Gastrocnemius medialis (tissue), 4 donors: Measurements from ENCODE around the gene RNGTT. TPM values are rescaled to one million over a fixed set of nuclear protein-coding genes. Genes with fewer than 3 reads are reported as not detected.

Experiments
- ATAC-seq, 2 donors: fragments of 150-250 bp; one replicate each; pipeline ENCODE4 v1.9.1; 2016
- DNase-seq, 2 donors: peaks; one replicate each; pipeline ENCODE4 v3.0.0-alpha.2; 2019
- H3K27ac ChIP-seq, 4 donors: fragments of 200-600 bp; sonication (generic); 1 replicate in 1 of 4; 2 replicates in 3 of 4; pipeline ENCODE4 v1.5.1; 2016 to 2018; ENCODE audit warnings: mild to moderate bottlenecking in 2 of 4, moderate library complexity in 1 of 4
- H3K27me3 ChIP-seq, 3 donors: fragments of 200-600 bp; sonication (generic) in 2 of 3; 1 replicate in 1 of 3; 2 replicates in 2 of 3; pipeline versions ENCODE4 v1.5.1 to v1.6.0; 2016 to 2019; ENCODE audit warnings: mild to moderate bottlenecking in 1 of 3, moderate library complexity in 1 of 3
- H3K36me3 ChIP-seq, 2 donors: fragments of 200-600 bp; sonication (generic) in 1 of 2; one replicate each; pipeline ENCODE4 v1.5.1; 2017 to 2018
- H3K4me1 ChIP-seq, 2 donors: fragments of 200-600 bp; sonication (generic) in 1 of 2; one replicate each; pipeline ENCODE4 v1.5.1; 2016 to 2017; ENCODE audit warnings: mild to moderate bottlenecking in 2 of 2
- H3K4me3 ChIP-seq, 4 donors: fragments of 200-600 bp; sonication (generic) in 3 of 4; 1 replicate in 1 of 4; 2 replicates in 3 of 4; pipeline ENCODE4 v1.5.1; 2016 to 2019; ENCODE audit warnings: mild to moderate bottlenecking in 2 of 4
- H3K9me3 ChIP-seq, 3 donors: fragments of 200-600 bp; sonication (generic) in 2 of 3; 1 replicate in 1 of 3; 2 replicates in 2 of 3; pipeline ENCODE4 v1.5.1; 2016 to 2019
- POLR2A ChIP-seq, 2 donors: fragments of 450-650 bp; IDR thresholded peaks; one replicate each; pipeline ENCODE4 v1.6.1; 2017; ENCODE audit warnings: antibody characterized with exemption in 2 of 2, mild to moderate bottlenecking in 2 of 2, moderate library complexity in 2 of 2
- in situ Hi-C, 4 donors: fragments of 200-750 bp; cut with MboI; loops; one replicate each; pipeline versions ENCODE4 v1.15.0 to v1.8.0; 2017; ENCODE audit warnings: low sequenced_read_pairs in 4 of 4
- intact Hi-C: fragments of 100-400 bp; cut with DNase I; formaldehyde crosslinking; loops from one replicate; pipeline ENCODE4 v1.15.1; 2023; ENCODE audit warnings: low total_unique reads
- total RNA-seq, 4 donors: library from RNA; depleted of rRNA; stranded (reverse); fragments of >200 nt; gene quantifications; one replicate each; pipeline versions ENCODE4 v1.1.0 to v1.2.3, GENCODE V29; 2016
- TF ChIP-seq, protein P1 (sequence below), 5 experiments: fragments of 450-650 bp in 3 of 5; fragments of 200-600 bp in 2 of 5; sonication (generic) in 2 of 5; IDR thresholded peaks in 4 of 5; conservative IDR thresholded peaks in 1 of 5; 1 replicate in 4 of 5; 2 replicates in 1 of 5; pipeline ENCODE4 v1.5.1; 2016 to 2019; ENCODE audit warnings: antibody characterized with exemption in 5 of 5, mild to moderate bottlenecking in 3 of 5, moderate library complexity in 3 of 5

Gene RNGTT
- total RNA-seq, 4 donors from 2014 or later = 4.9 to 11.3 (median 8.2) TPM

DNA sequence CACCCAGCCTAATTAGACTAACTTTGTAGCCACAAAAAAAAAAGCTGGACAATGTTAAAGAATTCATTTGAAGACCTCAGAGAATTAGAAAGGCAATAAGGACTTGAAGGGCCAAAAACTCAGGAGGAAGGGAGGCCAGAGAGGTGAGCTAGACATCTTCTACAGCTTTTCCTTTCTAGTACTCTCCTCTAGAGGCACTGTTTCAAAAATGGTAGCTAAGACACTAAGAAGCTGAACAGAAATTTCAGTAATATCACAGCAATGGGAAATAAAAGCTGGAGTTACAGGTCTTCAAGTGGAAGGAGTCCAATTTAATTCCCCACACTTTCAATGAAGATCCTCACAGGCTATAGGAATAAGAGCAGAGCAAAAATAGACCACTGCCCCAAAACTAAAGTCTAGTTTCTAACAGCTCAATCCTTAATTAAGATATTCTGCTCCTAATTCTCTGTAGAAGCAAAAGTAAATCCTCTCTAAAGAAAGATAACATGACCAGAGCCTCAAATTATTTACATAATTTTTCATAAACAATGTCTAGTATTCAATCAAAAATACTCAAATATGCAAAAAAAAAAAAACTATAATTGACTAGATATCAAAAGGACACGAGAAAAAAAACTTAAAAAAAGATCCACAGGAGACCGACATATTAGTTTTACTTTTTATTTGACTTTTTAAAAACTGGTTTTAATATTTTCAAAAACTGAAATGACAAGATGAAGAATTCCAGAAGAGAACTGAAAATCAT, 63.7 kb downstream of the RNGTT start:
- in situ Hi-C loops (no loop called here), intact Hi-C loops (no loop called here)
- no peaks in the 10 kb centered on the region for H3K9me3 ChIP-seq
- no peak overlapping the region for H3K4me3 ChIP-seq
- TF ChIP-seq, protein P1, sequence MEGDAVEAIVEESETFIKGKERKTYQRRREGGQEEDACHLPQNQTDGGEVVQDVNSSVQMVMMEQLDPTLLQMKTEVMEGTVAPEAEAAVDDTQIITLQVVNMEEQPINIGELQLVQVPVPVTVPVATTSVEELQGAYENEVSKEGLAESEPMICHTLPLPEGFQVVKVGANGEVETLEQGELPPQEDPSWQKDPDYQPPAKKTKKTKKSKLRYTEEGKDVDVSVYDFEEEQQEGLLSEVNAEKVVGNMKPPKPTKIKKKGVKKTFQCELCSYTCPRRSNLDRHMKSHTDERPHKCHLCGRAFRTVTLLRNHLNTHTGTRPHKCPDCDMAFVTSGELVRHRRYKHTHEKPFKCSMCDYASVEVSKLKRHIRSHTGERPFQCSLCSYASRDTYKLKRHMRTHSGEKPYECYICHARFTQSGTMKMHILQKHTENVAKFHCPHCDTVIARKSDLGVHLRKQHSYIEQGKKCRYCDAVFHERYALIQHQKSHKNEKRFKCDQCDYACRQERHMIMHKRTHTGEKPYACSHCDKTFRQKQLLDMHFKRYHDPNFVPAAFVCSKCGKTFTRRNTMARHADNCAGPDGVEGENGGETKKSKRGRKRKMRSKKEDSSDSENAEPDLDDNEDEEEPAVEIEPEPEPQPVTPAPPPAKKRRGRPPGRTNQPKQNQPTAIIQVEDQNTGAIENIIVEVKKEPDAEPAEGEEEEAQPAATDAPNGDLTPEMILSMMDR (IDR thresholded peaks at IDR 0.05 in 4 of 5, conservative IDR thresholded peaks at IDR 0.05 in 1 of 5) = no peak
- TF ChIP-seq POLR2A (IDR thresholded peaks at IDR 0.05) = no peak
- no peak for DNase-seq
- H3K4me1 ChIP-seq = no peaks in the 10 kb centered on the region
- ATAC-seq = no peak
- no peaks in the 10 kb centered on the region for H3K27me3 ChIP-seq
- H3K36me3 ChIP-seq = peaks cover 0 to 9% of the 10 kb centered on the region in 2 donors
- no peak overlapping the region for H3K27ac ChIP-seq

DNA sequence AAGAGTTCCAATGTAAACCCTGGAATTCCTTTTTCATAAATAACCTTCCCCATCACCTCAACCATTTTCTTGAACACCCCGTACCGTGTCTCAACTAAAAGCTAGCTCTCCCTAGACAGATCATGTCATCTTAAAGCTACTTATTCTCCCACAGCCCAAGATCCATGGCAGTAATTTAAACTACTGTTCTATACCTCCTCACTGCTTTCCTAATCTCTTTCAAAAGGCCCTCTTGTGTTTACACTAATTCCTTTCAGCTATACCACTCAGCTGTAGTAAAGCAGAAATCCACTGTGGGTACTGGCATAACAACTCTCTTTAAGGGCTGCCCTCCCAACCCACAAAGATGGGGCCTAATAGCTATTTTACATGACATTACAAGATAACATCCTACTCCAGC, 67.5 kb downstream of the RNGTT start:
- ATAC-seq = no peak
- in situ Hi-C loops = no loop called here
- TF ChIP-seq POLR2A (IDR thresholded peaks at IDR 0.05) = no peak
- TF ChIP-seq, protein P1 (IDR thresholded peaks at IDR 0.05 in 4 of 5, conservative IDR thresholded peaks at IDR 0.05 in 1 of 5) = no peak

DNA sequence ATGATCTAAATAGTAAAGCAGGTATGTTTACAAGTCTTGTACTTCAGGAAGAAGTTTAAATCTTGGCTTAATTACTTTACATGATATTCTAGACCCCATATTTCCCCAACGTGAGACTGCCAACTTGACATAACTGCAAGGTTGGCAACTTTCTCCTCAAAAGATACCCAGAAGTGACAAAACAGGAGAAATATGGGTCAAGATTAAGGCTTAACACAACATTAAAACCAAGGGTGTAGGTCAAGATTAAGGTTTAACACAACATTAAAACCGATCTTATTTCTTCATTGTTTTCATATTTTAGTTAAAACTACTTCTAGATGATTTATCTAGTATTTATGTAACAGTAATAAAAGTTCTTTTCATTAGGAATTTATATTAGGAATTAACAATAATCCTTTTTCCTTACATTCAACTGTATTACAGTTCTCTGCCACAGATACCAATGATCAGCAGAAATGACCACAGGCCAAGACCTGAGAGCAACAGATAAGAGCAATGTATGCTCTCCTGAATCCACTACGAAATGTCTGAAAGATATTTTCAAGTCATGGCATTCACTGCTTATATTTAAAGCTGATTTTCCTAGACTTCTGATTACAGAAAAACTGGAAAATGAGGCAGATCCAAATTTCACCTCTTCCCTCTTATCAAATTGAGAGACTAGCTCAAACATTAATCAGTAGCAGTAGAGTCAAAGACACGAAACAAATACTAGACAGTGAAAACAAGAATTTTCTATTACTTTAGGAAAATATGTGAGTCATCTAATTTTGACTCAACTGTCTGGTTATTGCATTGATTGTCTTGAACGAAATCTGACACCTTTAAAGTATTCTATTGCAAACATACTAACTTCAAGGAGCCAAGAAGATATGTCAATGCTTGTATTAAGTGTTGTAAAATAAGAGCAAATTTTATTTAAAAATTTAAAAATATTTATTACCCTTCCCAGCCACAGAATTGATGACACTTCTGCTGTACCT, 72.3 kb downstream of the RNGTT start:
- no peak for ATAC-seq
- in situ Hi-C loops = no loop called here
- TF ChIP-seq, protein P1 (IDR thresholded peaks at IDR 0.05 in 4 of 5, conservative IDR thresholded peaks at IDR 0.05 in 1 of 5) = no peak
- TF ChIP-seq POLR2A (IDR thresholded peaks at IDR 0.05) = no peak

More for the DNA sequence above, 67.5 kb downstream of the RNGTT start:
- no peak for DNase-seq
- Histone ChIP-seq H3K4me1 (no peaks in the 10 kb centered on the region), H3K4me3 (no peak overlapping the region), H3K9me3 (no peaks in the 10 kb centered on the region), H3K27me3 (no peaks in the 10 kb centered on the region), H3K36me3 (no peaks in the 10 kb centered on the region), H3K27ac (no peak overlapping the region)
- intact Hi-C loops = no loop called here

DNA sequence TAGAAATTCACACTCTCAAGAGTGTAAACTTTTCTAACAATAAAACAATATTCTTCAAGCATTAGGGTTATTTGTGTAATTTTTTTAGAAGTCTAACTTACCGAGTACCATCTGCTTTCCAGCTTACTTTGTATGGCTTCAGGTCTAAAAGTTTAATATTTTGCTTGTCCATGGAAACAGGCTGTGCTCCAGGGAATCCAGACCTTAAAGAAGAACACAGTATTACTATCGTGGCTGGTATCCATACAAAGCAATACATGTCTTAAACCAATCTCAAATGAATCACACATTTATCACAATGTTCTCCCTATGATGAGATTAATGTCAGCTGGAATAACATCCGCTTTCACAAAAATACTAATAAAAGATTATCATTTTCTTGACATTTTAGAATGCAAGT, 73.0 kb downstream of the RNGTT start:
- intact Hi-C loops (no loop called here), in situ Hi-C loops (no loop called here)
- Histone ChIP-seq H3K4me1 (no peaks in the 10 kb centered on the region), H3K4me3 (no peak overlapping the region), H3K36me3 (peaks cover 0 to 7% of the 10 kb centered on the region in 2 donors), H3K9me3 (no peaks in the 10 kb centered on the region), H3K27ac (no peak overlapping the region), H3K27me3 (no peaks in the 10 kb centered on the region)
- ATAC-seq (no peak), DNase-seq (no peak)
- TF ChIP-seq POLR2A (IDR thresholded peaks at IDR 0.05) = no peak
- TF ChIP-seq, protein P1 (IDR thresholded peaks at IDR 0.05 in 4 of 5, conservative IDR thresholded peaks at IDR 0.05 in 1 of 5) = no peak

More for the DNA sequence above, 72.3 kb downstream of the RNGTT start:
- intact Hi-C loops = no loop called here
- Histone ChIP-seq H3K27ac (no peak overlapping the region), H3K36me3 (peaks cover 0 to 7% of the 10 kb centered on the region in 2 donors), H3K4me1 (no peaks in the 10 kb centered on the region), H3K4me3 (no peak overlapping the region), H3K27me3 (no peaks in the 10 kb centered on the region), H3K9me3 (no peaks in the 10 kb centered on the region)
- no peak for DNase-seq
